HEK293T (cell line): ENCODE data around the gene KCNH1.

Experiments
- CTCF ChIA-PET: fragments of 350-600 bp; formaldehyde crosslinking; extraction: SDS; loops from one replicate; lab custom pipeline; 2021; ENCODE audit warnings: antibody characterized with exemption, inconsistent platforms; lab: Yijun Ruan, JAX
- POLR2A ChIA-PET: fragments of 350-600 bp; formaldehyde crosslinking; extraction: SDS; loops from one replicate; lab custom pipeline; 2020; ENCODE audit warnings: antibody characterized with exemption, inconsistent platforms; lab: Yijun Ruan, JAX
- DNase-seq: peaks from one replicate; pipeline ENCODE4 v3.0.0; 2012; ENCODE audit warnings: mixed read lengths; ENCODE audit errors: extremely low spot score
- ARNT ChIP-seq: fragments of 450-650 bp; IDR thresholded peaks from 2 replicates; pipeline ENCODE4 v1.6.1; 2017; ENCODE audit warnings: mild to moderate bottlenecking
- BHLHE40 ChIP-seq: fragments of 450-650 bp; IDR thresholded peaks from 2 replicates; pipeline ENCODE4 v1.6.1; 2016; ENCODE audit warnings: mild to moderate bottlenecking, moderate library complexity, borderline replicate concordance
- CTBP1 ChIP-seq: fragments of 450-650 bp; IDR thresholded peaks from 2 replicates; pipeline ENCODE4 v1.6.1; 2016; ENCODE audit warnings: borderline replicate concordance
- ELF4 ChIP-seq: fragments of 450-650 bp; IDR thresholded peaks from 2 replicates; pipeline ENCODE4 v1.6.1; 2017; ENCODE audit warnings: antibody characterized with exemption
- FOXA1 ChIP-seq: fragments of 450-650 bp; IDR thresholded peaks from 2 replicates; pipeline ENCODE4 v1.6.1; 2016; ENCODE audit warnings: mild to moderate bottlenecking
- FOXK2 ChIP-seq: fragments of 450-650 bp; IDR thresholded peaks from 2 replicates; pipeline ENCODE4 v1.6.1; 2016; ENCODE audit warnings: mild to moderate bottlenecking
- FOXM1 ChIP-seq: fragments of 450-650 bp; IDR thresholded peaks from 2 replicates; pipeline ENCODE4 v1.6.1; 2017; ENCODE audit warnings: mild to moderate bottlenecking, borderline replicate concordance
- HDGF ChIP-seq: fragments of 450-650 bp; IDR thresholded peaks from 2 replicates; pipeline ENCODE4 v1.6.1; 2017; ENCODE audit warnings: antibody characterized with exemption, borderline replicate concordance
- L3MBTL2 ChIP-seq: fragments of 450-650 bp; conservative IDR thresholded peaks from 2 replicates; pipeline ENCODE4 v1.6.1; 2016; ENCODE audit warnings: mild to moderate bottlenecking
- LEF1 ChIP-seq: fragments of 450-650 bp; IDR thresholded peaks from 2 replicates; pipeline ENCODE4 v1.6.1; 2017; ENCODE audit warnings: mild to moderate bottlenecking, borderline replicate concordance
- NFRKB ChIP-seq: fragments of 450-650 bp; IDR thresholded peaks from 2 replicates; pipeline ENCODE4 v1.6.1; 2016; ENCODE audit warnings: mild to moderate bottlenecking, moderate library complexity
- SP1 ChIP-seq: fragments of 450-650 bp; IDR thresholded peaks from 2 replicates; pipeline ENCODE4 v1.6.1; 2017
- SUZ12 ChIP-seq: fragments of 450-650 bp; IDR thresholded peaks from 2 replicates; pipeline ENCODE4 v1.6.1; 2016; ENCODE audit warnings: mild to moderate bottlenecking
- TARDBP ChIP-seq: fragments of 450-650 bp; IDR thresholded peaks from 2 replicates; pipeline ENCODE4 v1.6.1; 2016
- ZNF384 ChIP-seq: fragments of 450-650 bp; IDR thresholded peaks from 2 replicates; pipeline ENCODE4 v1.6.1; 2016
- TF ChIP-seq, protein P1 (sequence below): fragments of 450-650 bp; IDR thresholded peaks from 2 replicates; pipeline ENCODE4 v1.6.1; 2016

KCNH1 gene

DNA sequence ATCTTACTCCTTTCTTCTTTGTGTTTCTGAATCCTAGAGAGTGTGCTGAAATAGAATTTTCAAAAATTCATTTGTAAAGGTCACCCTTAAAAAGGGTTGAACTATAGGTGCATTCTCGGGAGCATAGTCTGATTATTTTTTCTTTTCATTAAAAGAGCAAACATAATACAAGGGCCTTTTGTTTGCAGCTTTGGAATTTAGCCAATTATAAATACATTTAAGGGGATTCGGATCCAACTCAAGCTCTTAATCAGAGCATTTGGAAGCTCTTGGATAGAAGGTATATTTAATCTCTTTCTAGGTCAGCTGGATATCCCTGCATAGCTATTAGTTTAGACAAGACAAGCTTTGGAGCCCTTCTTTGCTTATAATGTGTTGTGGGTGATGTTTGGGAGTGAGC lies 483.5 kb downstream of the KCNH1 start:
- DNase-seq, result no peak
- TF ChIP-seq L3MBTL2 (no peak), ELF4 (no peak), NFRKB (no peak), BHLHE40 (no peak), HDGF (no peak), ZNF384 (no peak), LEF1 (no peak), TARDBP (no peak), FOXK2 (no peak), ARNT (no peak), CTBP1 (no peak)
- POLR2A ChIA-PET, result no interaction called here
- CTCF ChIA-PET, result no interaction called here

DNA sequence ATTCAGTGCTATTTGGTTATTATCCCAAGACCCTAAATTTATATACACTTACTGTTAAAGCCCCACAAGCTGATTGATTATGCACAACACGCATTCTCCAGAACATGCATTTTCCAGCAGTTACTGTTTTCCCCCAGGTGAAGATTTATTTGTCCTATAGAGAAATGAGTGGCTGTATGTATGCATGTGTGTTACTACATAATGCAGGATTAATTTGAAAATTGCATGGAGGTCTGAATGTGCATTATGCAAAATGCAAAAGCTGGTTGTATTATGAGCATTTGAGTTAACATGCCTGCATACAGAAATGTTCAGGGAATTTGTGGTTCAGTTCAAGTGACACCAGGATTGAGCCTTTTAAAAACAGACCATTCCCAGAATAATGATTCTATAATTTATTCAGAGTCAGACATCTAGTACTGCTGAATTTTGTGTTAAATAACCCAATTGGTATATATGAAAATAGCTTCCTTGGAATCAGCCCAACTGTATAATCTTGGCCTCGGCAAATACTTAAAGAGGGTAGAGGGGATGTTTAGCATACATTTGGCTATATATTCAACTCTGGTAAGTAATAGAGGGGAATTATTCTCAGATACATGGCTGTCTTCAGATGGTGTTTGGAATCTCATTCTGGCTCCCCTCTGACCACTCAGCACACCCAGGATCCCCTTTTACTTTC lies 485.2 kb downstream of the KCNH1 start:
- ChIA-PET CTCF (no interaction called here), POLR2A (no interaction called here)
- TF ChIP-seq NFRKB (no peak), L3MBTL2 (no peak), ELF4 (no peak), HDGF (no peak), ZNF384 (no peak), SUZ12 (no peak), CTBP1 (no peak), BHLHE40 (no peak), FOXA1 (no peak), SP1 (no peak), ARNT (no peak), FOXK2 (no peak), LEF1 (no peak), TARDBP (no peak)
- TF ChIP-seq, protein P1, sequence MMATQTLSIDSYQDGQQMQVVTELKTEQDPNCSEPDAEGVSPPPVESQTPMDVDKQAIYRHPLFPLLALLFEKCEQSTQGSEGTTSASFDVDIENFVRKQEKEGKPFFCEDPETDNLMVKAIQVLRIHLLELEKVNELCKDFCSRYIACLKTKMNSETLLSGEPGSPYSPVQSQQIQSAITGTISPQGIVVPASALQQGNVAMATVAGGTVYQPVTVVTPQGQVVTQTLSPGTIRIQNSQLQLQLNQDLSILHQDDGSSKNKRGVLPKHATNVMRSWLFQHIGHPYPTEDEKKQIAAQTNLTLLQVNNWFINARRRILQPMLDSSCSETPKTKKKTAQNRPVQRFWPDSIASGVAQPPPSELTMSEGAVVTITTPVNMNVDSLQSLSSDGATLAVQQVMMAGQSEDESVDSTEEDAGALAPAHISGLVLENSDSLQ, result no peak
- DNase-seq, result no peak

GRCh38 chr1:210647406-210648333 lies 486.3 kb downstream of the KCNH1 start:
- ChIA-PET CTCF (no interaction called here), POLR2A (no interaction called here)
- no peak for TF ChIP-seq CTBP1
- no peak for TF ChIP-seq NFRKB
- no peak for TF ChIP-seq ZNF384
- TF ChIP-seq BHLHE40, result no peak
- no peak for TF ChIP-seq SP1
- no peak for TF ChIP-seq FOXM1
- no peak for TF ChIP-seq LEF1
- TF ChIP-seq ELF4, result no peak
- TF ChIP-seq ARNT, result no peak
- TF ChIP-seq HDGF, result no peak
- TF ChIP-seq, protein P1, result no peak
- TF ChIP-seq TARDBP, result no peak
- no peak for TF ChIP-seq L3MBTL2
- TF ChIP-seq FOXA1, result no peak
- TF ChIP-seq SUZ12, result no peak
- no peak for TF ChIP-seq FOXK2
- DNase-seq, result no peak

GRCh38 chr1:210646258-210646616 lies 487.7 kb downstream of the KCNH1 start:
- TF ChIP-seq HDGF, result no peak
- no peak for TF ChIP-seq ELF4
- TF ChIP-seq FOXA1, result no peak
- no peak for TF ChIP-seq TARDBP
- TF ChIP-seq NFRKB, result no peak
- no peak for TF ChIP-seq ARNT
- TF ChIP-seq SP1, result no peak
- TF ChIP-seq BHLHE40, result no peak
- ChIA-PET CTCF (no interaction called here), POLR2A (no interaction called here)
- DNase-seq, result no peak

DNA sequence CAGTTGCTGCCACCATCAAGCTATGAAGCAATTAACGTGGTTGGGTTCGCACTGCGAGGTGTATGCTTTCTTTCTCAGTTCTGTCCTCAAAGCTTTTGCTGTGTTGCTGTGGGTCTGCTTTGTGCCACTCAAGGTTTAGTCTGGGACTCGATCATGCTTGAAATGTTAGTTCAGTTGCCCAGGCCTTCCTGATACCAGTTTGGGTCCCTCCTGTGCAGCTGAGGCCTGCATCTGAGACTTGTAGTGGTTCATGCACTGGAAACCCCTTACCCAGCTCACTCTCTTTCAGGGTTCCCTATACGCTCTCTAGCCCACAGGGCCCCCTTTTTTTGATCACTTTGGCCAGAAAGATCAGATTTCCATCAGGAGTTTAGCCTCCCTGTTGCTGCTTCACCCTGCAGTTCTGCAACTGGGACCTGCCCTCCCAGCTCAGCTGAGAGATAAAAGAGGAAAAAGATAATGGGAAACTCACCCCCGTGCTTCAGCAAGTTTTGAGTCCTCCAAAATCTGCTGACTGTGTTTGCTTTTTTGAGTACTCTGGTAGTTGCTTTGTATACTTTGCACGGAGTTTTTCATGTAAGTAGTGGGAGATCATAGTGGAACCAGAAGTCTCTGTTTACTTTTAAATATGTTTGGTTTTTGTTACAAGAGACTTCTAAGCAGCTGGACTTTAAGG lies 488.2 kb downstream of the KCNH1 start:
- TF ChIP-seq HDGF, result no peak
- no peak for TF ChIP-seq ELF4
- no peak for TF ChIP-seq NFRKB
- TF ChIP-seq FOXA1, result no peak
- TF ChIP-seq LEF1, result no peak
- TF ChIP-seq BHLHE40, result no peak
- no peak for TF ChIP-seq TARDBP
- TF ChIP-seq L3MBTL2, result no peak
- TF ChIP-seq SUZ12, result no peak
- no peak for TF ChIP-seq ZNF384
- no peak for TF ChIP-seq ARNT
- TF ChIP-seq SP1, result no peak
- no peak for TF ChIP-seq CTBP1
- TF ChIP-seq, protein P1, result no peak
- TF ChIP-seq FOXM1, result no peak
- TF ChIP-seq FOXK2, result no peak
- no peak for DNase-seq
- ChIA-PET CTCF (no interaction called here), POLR2A (no interaction called here)
